ENCODE results near the gene HSF2.
"Not testable (repeated sequence)": the region's sequence is repeated elsewhere in the genome, so short reads cannot be mapped to it uniquely, and the experiment has no call there.

The HSF2 gene

DNA sequence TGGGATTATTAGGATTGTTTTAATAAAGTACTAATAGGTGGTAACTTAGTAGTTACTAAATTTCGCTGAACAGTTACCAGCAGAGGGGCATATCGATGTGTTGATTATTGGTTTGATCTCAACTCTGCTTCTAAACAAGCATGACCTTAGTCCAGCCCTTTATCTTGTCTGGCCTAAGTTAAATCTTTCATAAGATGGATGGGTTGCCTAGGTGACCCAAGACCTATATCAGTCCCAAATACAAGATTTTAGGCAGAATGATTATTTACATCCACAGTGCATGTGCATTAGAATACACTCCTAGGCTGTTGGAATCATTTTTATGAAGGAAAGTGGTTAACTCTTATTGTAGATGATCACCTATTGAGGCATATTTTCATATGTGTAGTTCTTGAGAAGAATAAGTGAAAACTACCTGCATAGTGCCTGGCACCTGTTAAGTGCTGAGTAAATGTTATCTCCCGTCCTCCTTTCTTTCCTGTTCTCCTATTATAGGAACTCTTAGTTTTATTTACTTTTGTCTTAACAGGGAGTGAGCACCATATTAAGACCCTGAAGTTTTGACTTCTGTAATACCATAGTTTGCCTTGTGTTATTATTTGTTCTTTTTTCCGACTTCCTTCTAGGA lies 1.1 kb downstream of the HSF2 start:
- no peak for DNase-seq

DNA sequence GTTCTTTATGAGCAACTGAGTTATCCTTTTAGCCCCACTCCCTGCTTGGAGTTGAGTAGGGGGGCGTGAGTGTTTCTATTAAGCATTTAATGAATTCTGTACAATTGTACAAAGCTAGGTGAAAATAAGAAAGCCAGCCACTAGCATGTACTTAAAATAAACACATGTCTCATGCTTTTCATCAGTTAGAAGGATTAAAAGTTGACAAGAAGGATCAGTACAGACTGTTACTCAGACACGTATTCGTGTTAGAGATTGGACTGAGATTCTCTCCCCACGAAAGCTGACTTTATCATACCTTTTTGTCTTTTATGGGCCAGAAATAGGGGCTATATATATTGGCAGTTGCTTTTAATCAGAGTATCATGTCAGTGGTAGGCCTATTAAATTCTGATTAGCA lies 1.7 kb downstream of the HSF2 start:
- no peak for DNase-seq

DNA sequence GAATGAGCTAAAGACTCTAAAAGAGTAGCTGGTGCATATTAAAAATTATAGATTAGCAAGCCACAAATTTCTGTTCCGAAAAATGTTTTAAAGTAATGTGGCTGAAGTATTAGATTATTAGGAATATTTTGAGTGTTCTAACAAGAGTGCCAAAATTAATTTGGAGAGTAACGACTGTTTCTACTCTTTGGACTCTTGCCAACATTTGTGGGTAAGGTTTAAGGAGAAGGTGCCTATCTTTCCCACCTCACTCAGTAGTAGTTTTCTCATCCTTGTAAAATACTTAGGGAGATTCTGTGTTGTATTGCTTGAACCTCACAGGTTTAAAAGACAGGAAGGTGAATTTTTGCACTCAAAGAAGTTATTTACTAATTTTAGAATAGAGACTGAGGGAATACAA lies 5.0 kb downstream of the HSF2 start:
- DNase-seq = no peak

DNA sequence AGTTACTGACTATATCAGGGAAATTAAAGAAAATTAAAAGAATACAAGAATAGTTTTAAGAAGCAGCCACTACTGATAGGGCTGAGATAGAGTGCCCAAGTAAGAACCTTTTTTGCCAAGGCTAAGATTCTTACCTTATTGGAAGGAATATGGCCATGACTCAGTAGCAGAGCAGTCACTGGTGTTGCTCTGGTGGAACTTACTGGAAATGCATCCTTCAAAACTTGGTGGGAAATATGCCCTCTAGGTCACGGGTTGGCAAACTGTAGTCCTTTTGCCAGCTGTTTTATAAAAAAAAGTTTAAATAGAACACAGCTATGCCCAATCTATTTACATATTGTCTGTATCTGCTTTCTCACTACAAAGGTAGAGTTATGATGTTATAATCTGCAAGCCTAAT lies 6.0 kb downstream of the HSF2 start:
- DNase-seq = no peak

DNA sequence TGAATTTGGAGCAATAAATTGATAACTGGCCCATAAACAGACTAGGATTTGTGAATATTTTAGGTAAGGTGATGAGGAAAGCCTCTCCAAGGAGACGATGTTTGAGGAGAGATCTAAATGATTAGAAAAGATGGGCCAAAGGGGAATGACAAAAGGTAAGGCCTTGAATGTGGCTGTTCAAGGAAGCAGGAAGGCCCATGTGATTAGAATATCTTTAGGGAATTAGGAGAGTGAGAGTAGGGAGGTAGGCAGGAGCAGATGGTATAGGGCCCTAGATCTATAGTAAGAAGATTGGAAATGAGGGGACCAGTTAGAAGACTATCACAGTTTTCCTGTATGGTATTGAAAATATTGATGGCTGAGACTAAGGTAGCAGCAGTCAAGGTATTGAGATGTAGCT lies 6.7 kb downstream of the HSF2 start:
- no peak for DNase-seq

DNA sequence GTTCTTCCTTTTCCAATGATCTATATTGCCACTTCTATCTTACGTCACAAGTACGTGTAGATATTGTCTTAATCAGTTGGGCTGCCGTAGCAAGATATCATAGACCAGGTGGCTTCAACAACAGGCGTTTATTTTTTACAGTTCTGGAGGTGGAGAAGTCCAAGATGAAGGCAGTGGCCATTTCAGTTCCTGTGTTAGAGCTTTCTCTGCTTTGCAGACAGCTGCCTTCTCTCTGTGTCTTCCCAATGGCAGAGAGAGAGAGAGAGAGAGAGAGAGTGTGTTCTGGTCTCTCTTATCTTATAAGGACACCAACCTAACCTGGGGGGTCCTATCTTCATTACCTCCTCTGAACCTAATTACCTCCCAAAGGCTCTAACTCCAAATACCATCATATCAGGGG lies 8.3 kb downstream of the HSF2 start:
- no peak for DNase-seq

DNA sequence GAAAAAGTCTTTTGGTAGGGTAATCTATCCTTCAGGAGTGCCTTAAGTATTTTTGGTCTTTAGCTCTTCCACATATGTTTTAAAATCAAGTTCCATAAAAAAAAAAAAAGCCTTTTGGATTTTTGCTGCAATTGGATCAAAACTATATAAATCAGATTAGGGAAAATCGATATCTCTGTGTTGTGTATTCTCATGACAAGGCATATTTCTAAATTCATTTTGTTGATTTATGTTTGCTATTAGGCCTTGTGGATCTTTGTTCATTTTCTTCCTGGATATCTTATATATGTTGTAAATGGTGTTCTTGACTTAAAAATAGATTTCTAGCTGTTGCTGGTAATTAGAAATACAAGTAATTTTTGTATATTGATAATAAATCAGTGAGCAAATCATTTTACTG lies 8.8 kb downstream of the HSF2 start:
- DNase-seq = no peak

DNA sequence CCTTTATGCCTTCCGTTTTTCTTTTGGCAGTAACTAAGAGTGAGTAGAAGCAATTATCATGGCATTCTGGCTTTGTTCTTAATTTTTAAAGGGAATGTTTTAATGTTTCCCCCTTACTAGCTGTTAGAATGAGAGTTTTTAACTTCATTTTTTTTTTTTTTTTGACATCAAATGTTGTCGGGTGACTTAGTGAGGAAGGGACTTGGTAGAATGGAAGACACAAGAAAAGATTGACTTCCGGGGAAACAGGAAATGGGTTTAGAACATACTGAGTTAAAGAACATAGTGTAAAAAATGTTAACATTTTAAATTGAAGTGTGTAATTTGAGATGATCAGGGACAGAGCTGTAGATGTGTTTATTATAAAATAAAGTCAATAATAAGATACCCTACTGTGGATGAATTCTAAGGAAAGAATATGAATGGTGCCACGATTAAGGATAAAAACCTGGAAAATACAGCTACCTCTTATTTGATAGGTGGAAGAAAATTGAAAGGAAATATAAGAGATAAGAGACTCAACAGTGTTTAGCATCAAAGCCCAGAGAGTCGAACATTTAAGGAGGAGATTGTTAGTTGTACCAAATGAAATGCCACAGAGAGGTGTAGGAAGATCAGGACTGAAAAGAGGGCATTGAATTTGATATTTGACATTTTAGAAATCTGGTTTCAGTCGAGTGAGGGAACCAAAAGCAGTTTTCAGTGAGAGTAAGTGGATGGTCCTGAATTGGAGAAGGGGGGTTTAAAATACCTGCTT lies 9.4 kb downstream of the HSF2 start:
- no peak for DNase-seq

DNA sequence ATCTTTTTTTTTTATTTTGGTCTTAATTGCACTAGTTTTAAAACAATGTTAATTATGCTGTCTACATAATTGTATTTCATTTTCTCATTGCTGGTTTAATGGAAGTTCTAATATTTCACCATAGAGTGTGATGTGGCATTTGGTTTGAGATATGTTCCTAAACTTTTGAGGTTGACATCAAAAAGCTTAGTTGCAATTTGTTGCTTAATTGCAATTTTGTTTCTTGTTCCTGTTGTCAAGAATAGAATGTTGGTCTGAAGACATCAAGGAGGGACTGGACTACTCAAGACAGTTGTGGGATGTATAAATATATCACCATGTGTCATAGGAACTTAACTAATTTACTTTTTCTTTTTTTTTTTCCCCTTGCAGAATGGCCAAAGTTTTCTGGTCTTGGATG lies 12.5 kb downstream of the HSF2 start:
- DNase-seq = no peak

DNA sequence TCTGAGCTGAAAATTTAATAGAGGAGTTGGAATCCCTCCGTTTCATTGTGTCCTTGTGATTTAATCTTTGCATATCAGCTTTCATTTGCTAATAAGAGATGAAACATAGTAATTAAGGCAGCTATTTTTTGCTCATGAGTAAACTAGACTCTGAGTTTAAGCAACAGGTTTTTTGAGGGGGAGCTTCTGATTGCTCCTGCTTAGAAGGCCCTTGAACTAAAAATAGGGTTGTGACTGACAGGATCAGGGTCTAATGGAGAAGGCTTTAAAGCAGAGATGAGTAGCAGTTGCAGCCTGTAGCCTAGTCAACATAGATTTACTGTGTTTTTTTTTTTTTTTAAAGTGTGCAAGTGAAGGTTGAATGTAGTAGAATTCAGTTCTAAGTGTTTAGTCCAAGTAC lies 17.4 kb downstream of the HSF2 start:
- DNase-seq = no peak

DNA sequence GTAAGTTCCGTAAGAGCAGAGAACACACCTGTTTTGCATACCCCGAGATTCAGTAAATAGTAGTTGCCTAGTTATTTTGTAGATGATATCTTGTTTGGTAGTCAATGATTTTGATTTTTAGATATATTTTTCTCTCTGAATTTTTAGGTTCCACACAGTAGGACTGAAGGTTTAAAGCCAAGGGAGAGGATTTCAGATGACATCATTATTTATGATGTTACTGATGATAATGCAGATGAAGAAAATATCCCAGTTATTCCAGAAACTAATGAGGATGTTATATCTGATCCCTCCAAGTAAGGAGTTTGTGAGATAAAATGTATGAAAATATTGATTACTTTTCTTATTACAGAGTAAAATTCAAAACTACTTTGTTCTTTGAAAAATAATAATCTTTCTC lies 22.6 kb downstream of the HSF2 start:
- DNase-seq = no peak

DNA sequence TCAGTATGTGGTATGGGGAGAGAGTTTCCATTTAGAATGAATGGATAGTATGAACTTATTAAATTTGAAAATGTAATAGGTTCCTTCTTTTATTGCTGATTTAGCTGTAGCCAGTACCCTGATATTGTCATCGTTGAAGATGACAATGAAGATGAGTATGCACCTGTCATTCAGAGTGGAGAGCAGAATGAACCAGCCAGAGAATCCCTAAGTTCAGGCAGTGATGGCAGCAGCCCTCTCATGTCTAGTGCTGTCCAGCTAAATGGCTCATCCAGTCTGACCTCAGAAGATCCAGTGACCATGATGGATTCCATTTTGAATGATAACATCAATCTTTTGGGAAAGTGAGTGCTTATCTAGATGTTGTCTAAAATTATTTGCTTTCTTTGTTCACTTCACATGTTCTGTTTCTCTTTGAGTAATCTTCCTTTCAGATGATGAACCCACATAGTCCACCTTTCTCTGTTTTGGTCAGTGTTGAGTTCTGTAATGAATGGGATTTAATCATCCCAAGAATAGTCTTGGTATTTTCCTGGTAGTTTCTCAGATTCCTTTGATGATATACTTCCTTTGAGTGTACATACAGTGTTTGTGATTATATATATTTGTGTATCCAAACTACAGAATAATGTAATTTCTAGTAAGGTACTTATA lies 23.3 kb downstream of the HSF2 start:
- no peak for DNase-seq

DNA sequence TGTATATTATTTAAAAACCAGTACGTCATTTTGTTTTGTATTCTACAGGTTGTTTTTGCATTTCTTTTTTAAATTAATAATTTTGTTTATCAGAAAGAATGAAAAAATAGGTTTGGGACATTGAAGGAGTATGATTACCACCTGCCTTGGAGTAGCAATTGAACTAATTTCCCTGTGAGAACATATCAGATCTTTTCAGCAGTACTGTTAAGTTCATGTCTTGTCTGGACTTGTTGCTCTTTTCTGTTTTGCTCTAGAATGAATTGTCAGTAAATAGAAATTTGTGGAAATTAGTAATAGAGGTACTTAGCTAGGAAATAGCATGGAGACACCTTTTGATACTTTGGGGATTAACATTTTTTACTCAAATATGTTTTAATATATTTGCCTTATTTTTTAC lies 24.3 kb downstream of the HSF2 start:
- DNase-seq = no peak

DNA sequence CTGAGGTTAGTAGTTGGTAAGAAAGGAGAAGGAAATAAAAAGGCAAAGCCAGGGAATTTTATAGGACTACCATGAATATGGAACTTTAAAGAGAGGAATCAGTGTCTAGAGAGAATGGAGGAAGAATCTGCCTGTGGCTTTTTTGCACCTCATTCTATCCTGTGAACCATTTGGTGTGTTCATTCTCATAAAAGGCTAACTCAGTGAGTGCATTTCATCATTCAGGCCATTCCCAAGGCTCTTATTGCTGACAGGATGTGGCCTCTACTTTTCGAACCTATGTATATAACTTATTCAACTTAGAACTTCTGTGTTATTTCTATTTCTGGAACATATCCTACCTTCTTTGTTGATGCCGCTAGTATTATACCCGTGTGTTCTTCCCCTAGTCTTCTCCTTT lies 27.1 kb downstream of the HSF2 start:
- DNase-seq = no peak

DNA sequence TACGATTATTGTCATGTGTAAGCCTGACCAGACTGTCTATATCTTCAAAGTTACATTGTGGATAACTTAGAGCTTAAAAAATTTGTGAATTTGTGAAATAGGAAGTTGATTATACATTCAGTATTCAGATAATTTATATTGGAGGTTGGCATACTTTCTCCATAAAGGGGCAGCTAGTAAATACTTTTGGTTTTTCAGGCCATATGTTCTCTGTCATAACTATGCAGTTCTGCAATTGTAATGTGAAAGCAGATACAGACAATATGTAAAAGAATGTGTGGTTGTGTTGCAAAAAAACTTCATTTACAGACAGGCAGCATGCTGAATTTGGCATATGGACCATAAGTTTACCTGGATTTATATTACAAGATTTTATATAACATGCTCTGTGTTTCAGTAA lies 29.3 kb downstream of the HSF2 start:
- no peak for DNase-seq

DNA sequence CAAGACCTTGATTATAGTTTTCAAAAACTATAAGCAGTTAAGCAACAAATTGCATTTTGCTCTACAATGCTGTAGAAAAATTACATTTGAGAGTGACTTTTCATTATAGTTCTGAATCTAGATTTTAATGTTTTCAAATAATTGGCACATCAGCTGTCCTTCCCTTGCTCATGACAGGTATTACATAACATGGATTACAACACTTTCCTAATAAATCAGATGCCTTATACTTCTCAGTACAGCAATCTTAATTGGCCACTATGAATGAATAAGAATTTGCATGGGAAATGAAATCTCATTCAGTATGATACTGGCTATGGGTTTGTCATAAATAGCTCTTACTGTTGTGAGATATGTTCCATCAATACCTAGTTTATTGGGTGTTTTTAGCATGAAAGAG lies 29.9 kb downstream of the HSF2 start:
- no peak for DNase-seq

DNA sequence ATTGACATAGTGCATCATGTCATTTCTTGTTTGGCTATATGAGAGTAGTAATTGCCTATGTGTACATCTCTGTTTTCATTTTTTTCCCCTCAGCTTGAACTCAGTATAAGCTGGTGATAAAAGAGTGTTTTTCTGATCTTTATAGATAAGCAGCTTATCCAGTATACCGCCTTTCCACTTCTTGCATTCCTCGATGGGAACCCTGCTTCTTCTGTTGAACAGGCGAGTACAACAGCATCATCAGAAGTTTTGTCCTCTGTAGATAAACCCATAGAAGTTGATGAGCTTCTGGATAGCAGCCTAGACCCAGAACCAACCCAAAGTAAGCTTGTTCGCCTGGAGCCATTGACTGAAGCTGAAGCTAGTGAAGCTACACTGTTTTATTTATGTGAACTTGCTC lies 32.3 kb downstream of the HSF2 start:
- DNase-seq = no peak

DNA sequence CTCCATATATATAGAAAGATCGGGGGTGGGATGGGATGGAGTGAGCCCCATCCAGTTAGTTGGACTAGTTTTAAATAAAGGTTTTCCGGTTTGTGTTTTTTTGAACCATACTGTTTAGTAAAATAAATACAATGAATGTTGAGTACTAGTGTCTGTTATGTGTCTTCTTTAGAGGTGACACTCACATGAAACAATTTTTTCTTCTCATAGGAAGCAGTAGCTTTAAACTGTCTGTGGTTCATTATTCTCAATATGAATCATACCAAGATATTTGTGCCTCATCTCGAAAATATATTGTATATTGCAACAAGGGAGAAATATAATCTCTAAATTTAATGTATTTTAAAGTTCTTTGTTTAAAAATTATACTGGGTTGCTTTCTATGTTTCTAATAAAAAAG lies 33.4 kb downstream of the HSF2 start:
- no peak for DNase-seq

DNA sequence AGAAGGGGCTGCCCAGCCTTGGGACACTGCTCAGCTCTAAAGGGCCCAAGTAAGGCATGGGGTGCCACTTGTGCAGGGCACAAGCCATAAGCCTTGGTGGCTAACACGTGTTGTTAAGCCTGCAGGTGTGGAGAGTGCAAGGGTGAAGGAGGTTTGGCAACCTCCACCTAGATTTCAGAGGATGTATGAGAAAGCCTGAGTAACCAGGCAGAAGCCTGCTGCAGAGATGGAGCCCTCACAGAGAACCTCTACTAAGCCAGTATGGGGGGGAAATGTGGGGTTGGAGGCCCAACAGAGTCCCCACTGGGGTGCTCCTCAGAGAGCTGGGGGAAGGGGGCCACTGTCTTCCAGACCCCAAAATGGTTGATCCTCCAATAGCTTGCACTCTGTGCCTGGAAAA lies 39.5 kb downstream of the HSF2 start:
- no peak for DNase-seq

DNA sequence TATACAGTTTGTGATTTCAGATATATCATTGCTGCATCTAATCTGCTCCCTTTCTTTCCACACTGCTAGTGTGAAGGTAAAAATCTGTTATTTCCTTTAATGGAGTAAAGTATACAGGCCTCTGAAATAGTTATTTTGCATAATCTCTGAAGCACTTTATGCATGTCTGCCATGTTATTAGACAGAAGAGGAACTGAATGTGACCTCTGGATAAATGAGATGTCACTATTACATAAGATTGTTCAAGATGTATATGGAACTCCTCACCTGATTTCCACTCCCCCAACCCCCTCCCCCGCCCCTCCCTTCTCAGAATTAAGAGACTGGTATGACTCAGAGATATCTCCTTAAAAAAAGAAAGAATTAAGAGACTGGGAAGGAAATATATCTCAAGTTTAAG lies 45.8 kb downstream of the HSF2 start:
- DNase-seq = no peak

DNA sequence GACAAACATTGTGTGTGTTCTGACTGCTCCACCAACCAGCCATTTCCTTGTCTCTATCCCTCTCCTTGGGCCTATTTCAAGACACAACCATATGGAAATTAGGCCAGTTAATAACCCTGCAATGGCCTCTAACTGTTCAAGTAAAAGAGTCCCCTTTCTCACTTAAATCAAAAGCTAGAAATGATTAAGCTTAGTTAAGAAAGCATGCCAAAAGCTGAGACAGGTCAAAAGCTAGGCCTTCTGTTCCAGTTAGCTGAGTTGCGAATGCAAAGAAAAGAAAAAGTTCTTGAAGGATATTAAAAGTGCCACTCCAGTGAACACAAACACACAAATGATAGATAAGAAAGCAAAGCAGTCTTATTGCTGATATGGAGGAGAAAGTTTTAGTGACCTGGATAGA lies 49.6 kb downstream of the HSF2 start:
- DNase-seq = no peak

DNA sequence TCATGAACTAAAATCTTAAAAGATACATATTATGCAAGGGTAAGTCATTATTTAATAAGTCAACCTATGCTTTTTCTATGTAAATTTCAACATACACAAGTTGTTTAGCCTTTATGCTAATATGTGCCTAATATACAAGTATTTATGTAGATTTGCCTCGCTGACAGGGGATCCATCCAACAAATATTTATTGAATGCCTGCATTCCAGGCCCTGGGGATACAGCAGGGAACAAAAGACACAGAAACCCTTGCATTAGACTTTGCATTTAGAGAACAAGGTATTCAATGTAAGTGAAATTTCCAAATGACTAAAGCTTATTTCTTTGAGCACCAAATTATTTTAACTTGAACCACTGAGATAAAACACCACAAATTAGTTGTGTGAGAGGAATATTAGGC lies 53.1 kb downstream of the HSF2 start:
- DNase-seq = no peak

DNA sequence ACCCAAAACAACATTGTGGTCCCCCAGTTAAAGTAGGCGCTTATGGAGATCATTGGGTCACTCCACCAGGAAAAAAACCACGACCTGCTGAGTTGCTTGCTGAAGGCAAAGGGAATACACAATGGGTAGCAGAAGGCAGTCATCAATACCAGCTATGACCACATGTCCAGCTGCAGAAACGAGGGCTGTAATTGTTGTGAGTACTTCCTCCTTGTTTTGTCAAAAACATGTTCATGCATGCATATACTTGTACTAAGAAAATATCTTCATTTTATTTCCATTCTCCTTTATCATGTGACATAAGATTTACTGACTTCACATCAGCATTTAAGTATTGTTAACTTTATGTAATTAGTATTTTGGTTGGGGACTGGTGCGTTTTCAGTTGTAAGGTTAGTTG lies 55.2 kb downstream of the HSF2 start:
- no peak for DNase-seq

DNA sequence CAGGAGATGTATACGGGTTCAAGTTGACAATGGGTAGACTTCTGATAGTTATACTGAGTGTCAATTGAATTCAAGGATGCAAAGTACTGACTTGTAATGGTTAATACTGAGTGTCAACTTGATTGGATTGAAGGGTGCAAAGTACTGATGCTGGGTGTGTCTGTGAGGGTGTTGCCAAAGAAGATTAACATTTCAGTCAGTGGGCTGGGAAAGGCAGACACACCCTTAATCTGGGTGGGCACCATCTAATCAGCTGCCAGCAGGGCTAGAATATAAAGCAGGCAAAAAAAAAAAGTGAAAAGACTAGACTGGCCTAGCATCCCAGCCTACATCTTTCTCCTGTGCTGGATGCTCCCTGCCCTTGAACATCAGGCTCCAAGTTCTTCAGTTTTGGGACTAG lies 55.7 kb downstream of the HSF2 start:
- DNase-seq = not testable (repeated sequence)

DNA sequence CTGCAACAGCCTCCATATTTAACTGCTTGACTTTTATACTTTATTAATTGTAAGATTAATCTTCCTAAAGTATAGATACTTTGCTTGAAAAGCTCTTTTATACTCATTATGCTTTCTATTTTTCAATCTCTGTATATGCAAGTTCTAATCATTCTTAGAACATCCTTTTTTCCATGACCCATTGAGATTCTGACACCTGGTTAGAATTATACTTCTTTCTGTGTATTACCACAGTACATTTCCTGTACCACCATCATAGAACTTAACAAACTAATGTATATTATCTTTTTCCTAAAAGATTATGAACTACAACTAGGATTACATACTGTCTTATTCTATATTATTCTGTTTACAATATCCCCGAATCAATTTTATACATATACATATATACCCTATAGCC lies 58.6 kb downstream of the HSF2 start:
- no peak for DNase-seq
